Heart left ventricle (tissue), 16 donors: ENCODE results near the gene MICAL2. TPM values are rescaled to one million over a fixed set of nuclear protein-coding genes. Genes with fewer than 3 reads are reported as not detected.
A peak's percentile ranks its signal among the peaks of the same experiment; 100 is the strongest.

Experiments
- ATAC-seq, 4 donors: fragments of 200-7000 bp; cut with Tn5 transposase; one replicate each; pipeline ENCODE4 v1.9.1; 2020 to 2022; ENCODE audit warnings: moderate library complexity in 4 of 4, mild to moderate bottlenecking in 3 of 4, moderate number of reproducible peaks in 1 of 4
- DNase-seq, 5 donors: peaks; one replicate each; pipeline ENCODE4 v3.0.0-alpha.2; 2020
- H3K27ac ChIP-seq, 12 donors: fragments of 200-600 bp; sonication (generic) in 4 of 12; one replicate each; pipeline versions ENCODE4 v1.5.0 to v1.8.0; 2016 to 2022; ENCODE audit warnings: mild to moderate bottlenecking in 2 of 12
- H3K27me3 ChIP-seq, 9 donors: fragments of 200-600 bp; sonication (generic) in 2 of 9; one replicate each; pipeline versions ENCODE4 v1.5.1 to v1.8.0; 2016 to 2022; ENCODE audit warnings: mild to moderate bottlenecking in 3 of 9
- H3K36me3 ChIP-seq, 9 donors: fragments of 200-600 bp; sonication (generic) in 2 of 9; one replicate each; pipeline versions ENCODE4 v1.5.0 to v1.8.0; 2018 to 2022; ENCODE audit warnings: mild to moderate bottlenecking in 2 of 9
- H3K4me1 ChIP-seq, 12 donors: fragments of 200-600 bp; sonication (generic) in 4 of 12; one replicate each; pipeline versions ENCODE4 v1.5.0 to v1.8.0; 2016 to 2022; ENCODE audit warnings: mild to moderate bottlenecking in 3 of 12
- H3K4me3 ChIP-seq, 12 donors: fragments of 200-600 bp; sonication (generic) in 4 of 12; one replicate each; pipeline versions ENCODE4 v1.5.0 to v1.8.0; 2017 to 2022; ENCODE audit warnings: mild to moderate bottlenecking in 9 of 12, moderate library complexity in 4 of 12
- H3K9me3 ChIP-seq, 12 donors: fragments of 200-600 bp; sonication (generic) in 4 of 12; one replicate each; pipeline versions ENCODE4 v1.5.0 to v1.8.0; 2016 to 2022; ENCODE audit warnings: mild to moderate bottlenecking in 1 of 12
- CTCF ChIP-seq, 12 donors: fragments of 200-600 bp; sonication (generic) in 4 of 12; IDR thresholded peaks; one replicate each; pipeline versions ENCODE4 v1.5.0 to v1.8.0; 2018 to 2022; ENCODE audit warnings: antibody characterized with exemption in 12 of 12, mild to moderate bottlenecking in 5 of 12
- POLR2A ChIP-seq, 2 donors: fragments of 450-650 bp; IDR thresholded peaks; one replicate each; pipeline ENCODE4 v1.6.1; 2017; ENCODE audit warnings: antibody characterized with exemption in 2 of 2, mild to moderate bottlenecking in 2 of 2, moderate library complexity in 2 of 2
- WGBS, 4 donors: extraction: QIAGEN DNeasy Blood & Tissue Kit in 2 of 4; methylation state at CpG; one replicate each; pipeline versions ENCODE4 v1.1.5 to v1.1.7; 2013 to 2018; 5-methylcytosine and 5-hydroxymethylcytosine counted together
- intact Hi-C, 10 donors: fragments of 100-400 bp; cut with DNase I; formaldehyde crosslinking; loops; one replicate each; pipeline versions ENCODE4 v1.11.1 to v1.14.2; 2022
- polyA plus RNA-seq, 2 donors: library from polyadenylated mRNA; stranded (reverse); fragments of 200-250 nt; gene quantifications; one replicate each; pipeline ENCODE4 v1.2.3, GENCODE V29; 2013
- total RNA-seq, 9 donors: library from RNA; depleted of rRNA in 2 of 9; stranded (reverse); fragments of >200 nt in 2 of 9; fragmentation: NEBNext Ultra II Directional in 3 of 9; extraction: Animal tissue kit (Norgen Biotek cat#: 25700) in 3 of 9; gene quantifications; one replicate each; pipeline versions ENCODE4 v1.1.0 to v1.2.4, GENCODE V29; 2016 to 2023
- donor health status: ischemic (EF 13 %, LVEDD 7.1; RV severe dilation, severe dysfunction).
- donor health status: healthy with polysubstance abuse.
- donor health status: DM: no; HTN: yes; CAD: no.
- donor health status: DM: no; HTN: no; CAD: no.
- donor health status: ischemic (EF 25% LVEDD 6.9; RV normal size, moderate dysfunction).
- donor health status: ischemic (EF 25% LVEDD 5.7; RV mildly dilated, moderate dysfunction).
- donor health status: healthy.
- donor health status: DM: yes; HTN: yes; CAD: no.
- donor health status: ischemic (EF 35%, LVEDD 5.7; RV mildly dilated, moderate dysfunction).
- donor health status: nonischemic (EF 11% LVEDD 7.7; RV severe dilation, severe dysfunction).
- donor health status: DM: yes; HTN: yes; CAD: no.
- donor health status: PGD.
- donor health status: ischemic (EF 29% LVEDD 5.4; RV normal size, mild dysfunction).
- donor health status: nonischemic (EF 23%, LVEDD 6.1; RV moderate dilation, normal function).

MICAL2 gene
- total and polyA plus RNA-seq, 11 donors = 37.6 to 110 (median 86.4) TPM

- H3K27me3 ChIP-seq = no peaks in the 10 kb centered on the region
- intact Hi-C loops = no loop called here
- peak overlapping the region in 1 of 12 donors; percentile 47 for H3K27ac ChIP-seq
- no peak for ATAC-seq
- H3K9me3 ChIP-seq = no peaks in the 10 kb centered on the region
- H3K4me3 ChIP-seq = no peak overlapping the region
- DNase-seq = no peak
- H3K4me1 ChIP-seq = peaks cover 0 to 73% (median 31%) of the 10 kb centered on the region in 12 donors
- H3K36me3 ChIP-seq = peaks cover 0 to 76% (median 65%) of the 10 kb centered on the region in 9 donors
- 46 to 65% (median 54%) methylated on average over 2 to 3 of the region's 3 CpGs for WGBS, 4 donors
- TF ChIP-seq POLR2A (IDR thresholded peaks at IDR 0.05) (no peak), CTCF (IDR thresholded peaks at IDR 0.05) (no peak)
These were observed 135.2 kb downstream of the MICAL2 start for GRCh38 chr11:12245549-12246016.

DNA sequence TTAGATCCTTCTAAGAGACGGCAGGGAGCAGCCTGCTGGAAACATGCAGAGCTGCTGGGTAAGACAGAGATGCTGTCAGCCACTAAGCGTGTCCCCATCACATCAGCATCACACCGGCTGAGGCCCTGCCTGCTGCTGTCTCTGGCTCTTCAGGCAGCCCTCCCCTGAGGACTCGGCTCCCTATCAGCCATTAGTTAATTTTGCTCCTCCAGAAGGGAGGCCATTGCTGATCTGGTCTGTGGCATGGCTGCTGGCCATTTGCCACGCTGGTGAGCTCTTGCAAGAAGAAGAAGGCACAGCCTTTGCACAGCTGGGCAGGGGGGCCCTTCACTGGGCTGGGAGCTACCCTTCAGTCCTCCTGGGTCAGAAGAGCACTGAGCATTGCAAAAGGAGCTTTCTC lies 135.8 kb downstream of the MICAL2 start:
- TF ChIP-seq CTCF (IDR thresholded peaks at IDR 0.05) = no peak
- no peak for TF ChIP-seq POLR2A (IDR thresholded peaks at IDR 0.05)
- no peaks in the 10 kb centered on the region for H3K9me3 ChIP-seq
- no peaks in the 10 kb centered on the region for H3K27me3 ChIP-seq
- intact Hi-C loops = no loop called here
- peak overlapping the region in 1 of 12 donors; percentile 47 for H3K27ac ChIP-seq
- WGBS, 4 donors = 45 to 79% (median 76%) methylated on average over 2 to 5 of the region's 5 CpGs
- ATAC-seq (no peak), DNase-seq (peak in 1 of 5 donors; percentile 46)
- H3K4me1 ChIP-seq = peaks cover 0 to 68% (median 31%) of the 10 kb centered on the region in 12 donors
- no peak overlapping the region for H3K4me3 ChIP-seq
- peaks cover 0 to 73% (median 64%) of the 10 kb centered on the region in 9 donors for H3K36me3 ChIP-seq

- ATAC-seq = peak in 1 of 4 donors; percentile 32
- Histone ChIP-seq H3K27ac (peak overlapping the region in 2 of 12 donors; percentile 23 to 77), H3K36me3 (peaks cover 0 to 65% (median 61%) of the 10 kb centered on the region in 9 donors), H3K27me3 (no peaks in the 10 kb centered on the region), H3K9me3 (no peaks in the 10 kb centered on the region), H3K4me1 (peaks cover 0 to 68% (median 31%) of the 10 kb centered on the region in 12 donors), H3K4me3 (no peak overlapping the region)
- no peak for DNase-seq
- 91 to 94% (median 91%) methylated on average over 4 of the region's 4 CpGs for WGBS, 4 donors
- TF ChIP-seq POLR2A (IDR thresholded peaks at IDR 0.05) (no peak), CTCF (IDR thresholded peaks at IDR 0.05) (no peak)
- intact Hi-C loops = no loop called here
These were observed 136.6 kb downstream of the MICAL2 start for GRCh38 chr11:12246989-12247388.

DNA sequence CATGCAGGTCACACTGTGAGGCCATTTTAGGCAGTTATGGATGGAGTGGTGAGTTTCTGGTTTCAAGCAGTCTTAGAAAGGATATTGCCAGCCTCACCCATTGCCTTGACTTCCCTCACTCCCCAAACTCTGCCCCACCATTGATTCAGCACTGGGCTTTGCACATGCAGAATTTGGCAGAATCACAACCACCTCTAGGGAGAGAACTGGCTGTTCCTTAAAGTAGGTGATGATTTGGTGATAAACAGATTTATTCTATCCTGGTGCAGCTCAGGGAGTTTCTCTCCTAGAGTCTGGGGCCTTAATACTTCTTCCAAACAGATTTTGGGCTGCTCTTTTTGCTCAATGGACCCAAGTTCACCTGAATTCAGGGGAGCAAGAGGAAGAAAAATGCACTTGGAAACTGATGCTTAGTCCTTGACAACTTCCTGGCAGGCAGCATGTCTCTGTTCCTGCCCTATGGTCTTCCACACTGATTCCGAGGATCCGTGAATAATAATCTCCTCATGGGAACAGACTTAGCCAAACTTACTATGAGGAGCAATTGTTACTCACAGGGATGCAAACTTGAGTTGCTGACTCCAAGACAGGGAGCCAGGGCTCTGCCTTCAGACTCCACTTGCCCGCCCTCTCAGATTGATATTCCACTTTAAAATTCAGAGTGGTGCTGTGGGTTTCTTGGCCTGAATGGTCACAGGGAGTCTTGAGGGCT lies 137.3 kb downstream of the MICAL2 start:
- H3K36me3 ChIP-seq = peaks cover 0 to 62% (median 54%) of the 10 kb centered on the region in 9 donors
- DNase-seq (no peak), ATAC-seq (peak in 3 of 4 donors; percentile 19 to 39 (median 30))
- no peak overlapping the region for H3K4me3 ChIP-seq
- intact Hi-C loops = no loop called here
- H3K9me3 ChIP-seq = no peaks in the 10 kb centered on the region
- peak overlapping the region in 11 of 12 donors; percentile 8 to 77 (median 46) for H3K27ac ChIP-seq
- WGBS, 4 donors = 58 to 100% (median 69%) methylated on average over 1 to 3 of the region's 3 CpGs
- H3K27me3 ChIP-seq = no peaks in the 10 kb centered on the region
- peaks cover 0 to 64% (median 31%) of the 10 kb centered on the region in 12 donors for H3K4me1 ChIP-seq
- TF ChIP-seq CTCF (IDR thresholded peaks at IDR 0.05) (no peak), POLR2A (IDR thresholded peaks at IDR 0.05) (no peak)
